NOMO-1 treated with dmso at 0.1 percent for 144 hours (cell line): Measurements from ENCODE around the gene SOX14.

Experiments used
- DNase-seq: peaks from one replicate; lab custom pipeline; 2025; ENCODE audit not compliant: unreplicated experiment; lab: John Stamatoyannopoulos, UW

The SOX14 gene

DNA sequence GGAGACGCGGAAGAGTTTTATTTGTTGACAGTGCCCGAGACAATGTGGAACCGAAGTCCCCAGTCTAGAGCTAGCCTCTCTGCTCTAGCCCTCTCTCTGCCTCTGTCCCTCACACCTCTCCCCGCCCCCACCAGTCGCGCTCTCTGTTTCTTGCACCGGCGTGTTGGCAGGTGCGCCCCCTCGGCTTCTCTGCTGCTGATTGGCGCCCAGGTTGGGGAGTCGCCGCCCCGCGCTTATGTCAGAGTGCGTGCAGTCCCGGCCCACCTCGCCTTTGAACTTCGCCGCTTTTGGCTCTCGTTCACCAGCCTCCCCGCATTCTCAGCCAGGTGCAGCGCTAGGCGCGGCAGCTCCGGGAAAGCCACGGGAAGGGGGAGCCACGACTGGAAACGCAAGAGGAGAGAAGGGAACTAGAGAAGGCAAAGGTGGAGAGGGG is at the start of gene SOX14:
Gene SOX14 (plus strand): TSS at position 315 of the 433 bp plus-strand sequence. CDS start 470 bp downstream, outside the sequence.
- no peak for DNase-seq

DNA sequence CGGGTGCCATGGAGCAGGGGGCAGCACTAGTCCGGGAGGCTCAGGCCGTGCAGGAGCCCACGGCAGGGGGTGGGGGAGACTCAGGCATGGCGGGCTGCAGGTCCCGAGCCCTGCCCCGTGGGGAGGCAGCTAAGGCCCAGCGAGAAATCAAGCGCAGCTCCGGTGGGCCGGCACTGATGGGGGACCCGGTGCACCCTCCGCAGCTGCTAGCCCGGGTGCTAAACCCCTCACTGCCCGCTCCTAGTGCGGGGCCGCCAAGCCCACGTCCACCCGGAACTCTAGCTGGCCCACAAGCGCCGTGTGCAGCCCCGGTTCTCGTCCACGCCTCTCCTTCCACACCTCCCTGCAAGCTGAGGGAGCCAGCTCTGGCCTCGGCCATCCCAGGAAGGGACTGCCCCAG is 49.6 kb upstream of the SOX14 start:
- DNase-seq = no peak

DNA sequence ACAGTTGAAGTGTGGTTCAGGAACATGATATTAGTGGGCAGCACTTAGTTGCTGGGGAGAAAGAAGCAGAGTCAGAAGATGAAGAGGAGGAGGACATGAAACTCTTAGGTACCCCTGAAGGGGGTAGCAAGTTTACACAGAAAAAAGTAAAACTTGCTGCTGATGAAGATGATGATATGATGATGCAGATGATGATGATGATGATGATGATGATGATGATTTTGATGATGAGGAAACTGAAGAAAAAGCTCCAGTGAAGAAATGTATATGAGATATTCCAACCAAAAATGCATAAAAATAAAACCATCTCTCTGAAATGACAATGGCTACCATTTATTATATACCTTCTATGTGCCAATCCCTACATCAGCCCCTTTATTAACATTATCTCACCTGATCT is 39.9 kb upstream of the SOX14 start:
- DNase-seq = no peak

DNA sequence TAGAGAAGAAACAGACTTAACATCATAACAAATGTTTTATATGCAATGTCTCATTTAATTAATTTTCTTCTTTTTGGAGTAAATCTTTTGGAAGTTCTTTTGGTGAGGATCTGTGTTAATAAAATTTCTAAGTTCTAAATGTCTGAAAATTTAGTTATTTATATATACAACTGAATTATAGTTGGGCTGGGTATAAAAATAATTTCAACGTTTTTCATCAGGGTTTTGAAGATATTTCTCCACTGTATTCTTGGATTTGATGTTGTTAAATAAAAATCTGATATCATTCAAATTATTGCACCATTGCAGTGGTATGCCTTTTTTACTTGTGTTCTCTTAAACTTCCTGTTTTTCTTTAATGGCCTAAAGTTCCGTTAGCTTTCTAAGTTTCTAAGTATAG is 26.9 kb upstream of the SOX14 start:
- no peak for DNase-seq

DNA sequence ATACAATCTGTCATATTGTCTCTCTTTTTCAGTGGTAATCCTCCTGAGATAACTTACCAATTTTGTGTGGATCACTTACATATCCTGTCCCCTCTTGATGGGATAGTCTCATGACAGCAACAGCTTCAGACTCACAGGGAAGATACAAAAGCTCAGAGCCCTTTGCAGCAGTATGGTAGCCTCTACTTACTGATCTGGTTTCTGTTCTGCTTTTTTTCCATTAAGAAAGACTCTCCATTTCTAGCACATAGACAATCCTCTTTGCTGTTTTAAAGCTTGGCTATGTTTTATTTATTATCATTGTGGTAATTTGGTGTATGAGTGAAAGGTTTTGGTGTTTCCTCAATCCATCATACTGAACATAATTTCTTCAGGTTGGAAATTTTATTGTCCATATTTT is 25.4 kb upstream of the SOX14 start:
- DNase-seq = no peak

DNA sequence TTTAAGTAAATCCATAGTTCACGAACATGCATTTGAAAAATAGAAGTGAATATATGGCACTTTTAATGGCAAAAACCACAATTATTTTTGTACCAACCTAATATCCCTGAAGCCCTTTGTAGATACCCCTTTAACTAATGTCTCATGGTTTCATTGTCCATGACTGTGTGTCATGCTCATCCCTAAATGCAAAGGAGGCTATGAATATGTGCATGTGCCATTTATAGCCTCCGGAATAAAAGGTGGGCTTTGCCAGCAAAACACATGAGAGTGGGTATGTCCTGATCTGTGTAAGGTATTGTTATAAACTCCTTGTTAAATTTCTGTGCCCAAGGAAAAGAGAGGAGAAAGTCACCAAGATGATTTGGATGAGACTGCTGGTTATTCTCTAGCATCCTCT is 20.5 kb upstream of the SOX14 start:
- no peak for DNase-seq

DNA sequence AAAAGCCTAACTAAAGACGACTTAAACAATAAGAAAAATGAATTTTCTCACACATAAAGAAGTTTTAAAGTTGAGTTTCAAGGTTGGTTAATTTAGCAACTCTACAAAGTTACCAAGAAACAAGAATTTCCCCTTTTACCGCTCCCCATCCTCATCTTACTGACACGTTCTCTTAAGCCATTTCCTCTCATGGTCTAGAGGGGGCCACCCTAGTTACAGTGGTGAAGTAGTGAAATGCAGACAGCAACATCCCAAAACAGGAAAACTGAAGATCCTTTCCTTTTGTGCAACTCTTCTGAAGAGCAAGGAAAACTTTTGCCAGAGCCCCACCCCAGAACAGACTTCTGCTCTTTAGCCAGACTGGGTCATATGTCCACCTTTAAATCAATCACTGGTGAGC is 17.3 kb upstream of the SOX14 start:
- no peak for DNase-seq

DNA sequence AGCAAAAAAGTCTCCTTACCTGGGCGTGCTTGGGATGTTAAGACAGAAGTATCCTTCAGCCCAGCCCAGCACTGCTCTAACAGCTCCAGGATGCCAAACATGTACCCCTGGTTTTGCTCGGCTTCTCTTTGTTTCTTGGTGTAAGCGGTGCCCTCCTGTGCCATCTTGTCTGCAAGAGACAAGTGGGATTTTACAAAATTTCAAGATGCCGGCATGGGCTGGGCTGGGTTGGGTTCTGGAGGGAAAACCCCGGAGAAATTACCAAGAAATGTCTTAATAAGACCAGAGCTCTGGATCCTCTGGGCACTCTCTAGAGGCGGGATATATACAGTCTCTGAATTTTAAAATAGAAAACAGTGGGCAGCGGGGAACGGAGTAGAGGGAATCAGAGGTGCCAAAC is 4.6 kb upstream of the SOX14 start:
- DNase-seq = no peak

DNA sequence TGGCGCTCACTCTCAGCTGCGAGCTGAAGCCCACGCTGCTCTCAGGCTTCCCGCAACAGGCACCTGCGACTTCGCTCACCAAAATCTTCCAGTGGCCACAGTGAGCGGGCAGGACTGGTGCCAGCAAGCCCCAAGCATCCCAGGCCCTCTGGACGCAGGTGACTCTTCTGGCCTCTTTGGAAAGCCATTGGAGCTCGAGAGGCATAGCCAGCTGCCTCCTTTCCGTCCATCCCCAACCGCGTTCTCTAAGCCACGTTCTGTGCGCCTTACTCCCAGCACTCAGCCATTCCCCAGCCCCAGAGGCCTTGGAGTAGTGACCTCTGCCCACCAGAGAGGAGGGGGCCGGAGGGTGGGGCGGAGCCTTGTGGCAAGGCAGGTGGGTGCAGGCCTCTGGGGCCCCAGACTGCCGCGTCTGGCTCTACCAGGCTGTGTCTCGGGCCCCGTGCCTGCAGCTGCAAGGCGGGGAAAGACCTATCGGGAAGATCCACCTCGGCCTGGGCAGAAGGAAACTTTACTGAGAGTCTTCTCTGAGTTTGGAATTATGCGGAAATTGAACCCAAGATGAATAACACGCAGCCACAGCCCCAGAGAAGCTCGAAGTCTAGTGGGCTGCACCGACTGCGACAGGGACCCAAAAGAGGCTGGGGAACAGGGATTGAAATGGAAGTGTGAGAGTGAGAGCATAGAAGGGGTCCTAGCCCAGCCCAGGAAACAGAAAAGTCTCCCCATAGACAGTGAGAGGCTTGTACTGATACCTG is 3.6 kb upstream of the SOX14 start:
- DNase-seq = no peak

DNA sequence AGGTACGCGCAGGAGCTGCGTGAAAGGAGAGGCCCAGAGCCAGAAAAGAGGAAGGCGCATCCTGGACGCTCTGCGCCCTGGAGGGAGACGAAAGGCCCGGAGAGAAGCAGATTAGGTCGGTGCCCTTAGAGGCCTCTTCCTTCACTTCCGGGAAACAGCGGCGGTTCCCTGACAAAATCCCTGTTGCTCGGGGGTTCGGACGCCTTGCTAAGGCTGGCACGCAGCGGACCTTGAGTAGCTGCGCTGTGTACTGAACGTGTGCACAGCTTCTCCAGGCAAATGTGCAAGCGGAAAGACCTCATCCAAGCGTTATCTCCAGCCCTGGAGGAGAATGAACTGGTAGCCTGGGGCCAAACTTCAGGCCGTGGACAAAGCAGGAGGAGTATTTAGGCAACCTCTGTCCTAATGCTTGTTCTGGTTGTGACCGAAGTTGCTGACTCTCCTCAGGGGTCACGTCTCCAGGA is 3.0 kb upstream of the SOX14 start:
- no peak for DNase-seq

DNA sequence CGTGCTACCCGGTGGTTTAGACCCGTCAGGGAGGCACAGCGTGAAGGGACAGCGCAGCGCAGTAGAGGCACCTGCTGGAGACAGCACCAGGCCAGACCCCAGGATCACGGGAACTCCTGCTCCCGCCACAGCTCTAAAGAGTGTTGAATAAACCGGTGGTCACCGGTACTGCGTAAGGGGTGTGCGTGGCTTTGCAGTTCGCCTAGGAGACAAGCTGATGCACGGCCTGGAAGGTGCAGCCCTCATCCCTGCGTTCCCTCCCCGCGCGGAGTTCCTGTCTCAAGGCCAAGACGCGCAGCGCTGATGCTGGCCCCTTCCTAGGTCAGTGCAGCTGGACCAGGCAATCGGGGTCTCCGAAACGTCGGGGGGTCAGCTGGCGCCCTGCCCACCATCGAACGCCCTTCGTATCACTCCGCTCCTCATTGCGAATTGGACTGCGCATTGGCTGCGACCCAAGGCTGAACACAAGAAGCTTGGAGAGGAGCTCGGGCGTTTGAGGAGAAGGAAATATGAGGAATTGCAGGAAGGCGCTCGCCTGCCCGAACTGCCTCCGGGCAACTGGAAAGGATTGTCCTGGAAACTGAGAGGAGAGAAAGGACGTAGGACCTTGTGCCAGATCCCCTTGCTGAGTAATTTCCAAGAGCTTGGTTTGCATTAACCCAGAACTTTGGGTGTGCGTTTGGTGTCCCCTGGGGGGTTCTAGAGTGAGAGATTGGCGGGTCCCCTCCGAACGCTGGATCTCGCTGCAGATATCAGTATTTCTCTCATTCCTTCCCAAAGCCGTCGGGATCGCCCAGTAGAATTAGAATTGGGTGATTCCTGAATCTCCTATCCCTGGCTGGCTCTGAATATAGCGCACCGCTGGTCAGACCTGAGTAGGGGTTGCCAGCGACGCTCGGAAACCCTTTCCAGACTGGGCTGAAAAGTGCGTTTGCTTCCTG is 2.3 kb upstream of the SOX14 start:
- DNase-seq = no peak

DNA sequence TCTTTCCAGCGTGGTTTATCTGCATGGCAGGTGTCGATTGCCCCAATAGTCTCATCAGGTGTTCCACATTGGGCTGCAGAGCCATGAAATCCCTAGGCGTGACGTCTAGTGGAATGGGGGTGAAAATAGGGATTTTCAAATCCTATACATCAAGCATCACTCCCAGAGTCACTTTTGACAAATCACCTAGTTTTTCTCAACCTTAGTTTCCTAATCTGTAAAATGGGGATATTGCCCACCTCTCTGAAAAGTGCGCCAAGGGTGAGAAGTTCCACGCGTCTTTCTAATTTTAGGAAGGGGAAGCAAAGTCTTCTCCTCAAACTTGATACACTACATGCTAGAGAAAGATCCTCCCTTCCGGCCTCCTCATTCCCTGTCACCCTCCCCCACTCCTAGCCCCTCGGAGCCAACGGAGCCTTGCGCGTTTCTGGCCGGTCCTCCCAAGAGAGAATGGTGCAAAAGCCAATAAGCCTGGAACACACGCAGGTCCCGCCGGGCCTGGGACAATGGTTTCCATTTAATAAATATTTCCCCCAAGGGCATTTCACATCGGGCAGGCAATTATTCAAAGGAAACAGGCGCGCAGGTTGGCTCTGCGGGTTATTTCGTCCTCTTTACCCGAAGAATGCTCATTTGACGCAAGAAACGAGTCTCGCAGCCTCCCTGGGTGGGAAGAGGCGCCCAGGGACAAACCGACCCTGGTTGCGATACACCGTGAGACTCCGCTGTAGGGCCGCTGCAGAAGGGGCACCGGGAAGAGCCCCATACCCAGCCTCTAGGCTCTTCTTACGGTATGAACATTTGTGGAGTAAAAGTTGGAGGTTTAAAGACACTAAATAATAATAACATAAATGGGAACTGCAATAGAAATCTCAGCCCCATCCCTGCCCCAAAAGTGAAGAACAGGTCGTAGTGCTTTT is 1.2 kb upstream of the SOX14 start:
- DNase-seq = no peak

DNA sequence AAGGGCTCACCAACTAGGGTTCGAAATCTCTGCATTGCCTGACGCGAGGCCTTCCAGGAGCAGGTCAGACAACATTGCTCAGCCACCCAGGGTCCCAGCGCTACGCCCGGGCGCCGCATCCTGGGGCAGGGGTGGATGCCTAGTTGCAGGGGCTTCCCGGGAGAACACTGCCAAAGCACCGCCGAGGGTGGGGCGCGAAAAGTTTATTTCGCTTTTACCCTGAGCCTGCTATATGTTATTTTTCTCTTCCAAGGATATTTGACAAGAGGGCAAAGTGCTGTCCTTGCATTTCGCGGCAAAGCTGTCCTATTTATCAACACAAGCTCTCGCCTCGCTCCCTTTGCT is 549 bp upstream of the SOX14 start:
- no peak for DNase-seq

DNA sequence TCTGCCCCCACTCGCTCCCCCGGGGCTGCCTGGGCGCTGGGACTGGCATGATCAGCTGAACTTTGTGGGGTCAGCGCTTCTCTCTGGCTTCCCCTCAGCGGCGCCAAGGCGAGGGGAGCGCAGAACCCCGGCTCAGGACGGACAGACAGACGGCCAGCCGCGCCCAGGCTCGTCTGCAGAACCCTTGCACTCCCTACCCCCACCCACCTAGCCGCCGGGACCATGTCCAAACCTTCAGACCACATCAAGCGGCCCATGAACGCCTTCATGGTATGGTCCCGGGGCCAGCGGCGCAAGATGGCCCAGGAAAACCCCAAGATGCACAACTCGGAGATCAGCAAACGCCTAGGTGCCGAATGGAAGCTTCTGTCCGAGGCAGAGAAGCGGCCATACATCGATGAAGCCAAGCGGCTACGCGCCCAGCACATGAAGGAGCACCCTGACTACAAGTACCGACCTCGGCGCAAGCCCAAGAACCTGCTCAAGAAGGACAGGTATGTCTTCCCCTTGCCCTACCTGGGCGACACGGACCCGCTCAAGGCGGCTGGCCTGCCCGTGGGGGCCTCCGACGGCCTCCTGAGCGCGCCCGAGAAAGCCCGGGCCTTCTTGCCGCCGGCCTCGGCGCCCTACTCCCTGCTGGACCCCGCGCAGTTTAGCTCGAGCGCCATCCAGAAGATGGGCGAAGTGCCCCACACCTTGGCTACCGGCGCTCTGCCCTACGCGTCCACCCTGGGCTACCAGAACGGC is 621 bp downstream of the SOX14 start:
- DNase-seq = no peak

DNA sequence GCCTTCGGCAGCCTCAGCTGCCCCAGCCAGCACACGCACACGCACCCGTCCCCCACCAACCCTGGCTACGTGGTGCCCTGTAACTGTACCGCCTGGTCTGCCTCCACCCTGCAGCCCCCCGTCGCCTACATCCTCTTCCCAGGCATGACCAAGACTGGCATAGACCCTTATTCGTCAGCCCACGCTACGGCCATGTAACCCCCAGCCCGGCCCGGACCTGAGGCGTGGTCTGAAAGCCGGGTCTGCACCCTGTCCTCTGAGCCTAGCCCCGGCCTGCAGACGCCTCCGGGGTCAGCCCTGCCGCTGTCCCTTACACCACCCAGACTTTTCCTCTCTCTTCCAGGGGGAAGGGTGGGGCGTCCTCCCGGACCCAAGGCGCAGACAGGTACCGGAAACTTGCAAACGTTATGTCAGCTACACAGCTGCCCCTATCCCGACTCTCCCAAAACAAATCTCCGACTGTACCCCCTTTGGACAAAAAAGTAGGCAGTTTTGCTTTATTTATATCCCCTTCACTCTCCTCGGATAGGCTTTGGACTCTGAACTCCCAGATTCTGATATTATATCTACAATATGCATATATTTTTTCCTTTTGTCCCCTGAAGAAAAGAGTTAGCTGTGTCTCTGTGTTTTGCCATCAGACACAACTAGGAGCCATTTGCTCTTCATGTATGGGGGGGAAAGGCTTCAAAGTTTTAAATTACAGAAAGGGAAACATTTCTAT is 1.4 kb downstream of the SOX14 start:
- no peak for DNase-seq

DNA sequence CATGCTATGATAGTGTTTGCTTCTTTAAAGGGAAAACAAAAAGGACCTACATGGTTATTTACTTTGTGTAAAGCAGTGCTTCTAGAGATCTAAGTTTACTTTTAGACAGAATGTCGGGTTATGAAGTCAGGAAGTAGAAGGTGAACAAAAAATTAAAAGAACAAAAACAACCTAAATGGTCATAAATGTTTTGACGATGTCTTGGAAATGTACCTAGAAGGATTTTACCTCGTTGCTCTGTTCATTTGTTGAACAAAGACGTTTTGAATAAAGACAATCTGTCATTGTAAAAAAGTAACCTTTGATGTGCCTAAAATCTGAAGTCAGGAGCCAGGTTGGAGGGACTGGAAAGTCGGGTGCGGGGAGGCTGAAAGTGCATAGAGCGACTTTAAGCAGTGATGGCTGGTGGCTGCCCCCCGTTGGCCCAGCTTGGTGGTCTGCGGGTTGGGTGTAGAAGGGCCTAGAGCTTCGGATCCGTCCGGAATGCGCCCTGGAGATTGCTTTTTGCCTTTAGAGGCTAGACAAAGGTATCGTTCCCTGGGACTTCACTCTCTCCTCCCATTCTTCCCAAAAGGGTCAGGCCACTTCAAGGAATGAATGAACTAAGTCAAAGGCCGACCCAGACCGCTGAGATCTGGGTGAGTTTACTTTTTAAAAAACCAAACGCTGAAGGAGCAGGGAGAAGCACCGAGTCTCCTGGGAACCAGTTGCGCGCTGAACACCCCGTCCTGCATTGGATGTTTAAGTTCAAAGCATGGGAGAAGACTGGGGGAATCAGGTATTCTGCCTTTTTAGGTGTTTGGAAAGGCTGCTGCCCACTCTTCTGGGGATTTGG is 2.1 kb downstream of the SOX14 start:
- DNase-seq = no peak

DNA sequence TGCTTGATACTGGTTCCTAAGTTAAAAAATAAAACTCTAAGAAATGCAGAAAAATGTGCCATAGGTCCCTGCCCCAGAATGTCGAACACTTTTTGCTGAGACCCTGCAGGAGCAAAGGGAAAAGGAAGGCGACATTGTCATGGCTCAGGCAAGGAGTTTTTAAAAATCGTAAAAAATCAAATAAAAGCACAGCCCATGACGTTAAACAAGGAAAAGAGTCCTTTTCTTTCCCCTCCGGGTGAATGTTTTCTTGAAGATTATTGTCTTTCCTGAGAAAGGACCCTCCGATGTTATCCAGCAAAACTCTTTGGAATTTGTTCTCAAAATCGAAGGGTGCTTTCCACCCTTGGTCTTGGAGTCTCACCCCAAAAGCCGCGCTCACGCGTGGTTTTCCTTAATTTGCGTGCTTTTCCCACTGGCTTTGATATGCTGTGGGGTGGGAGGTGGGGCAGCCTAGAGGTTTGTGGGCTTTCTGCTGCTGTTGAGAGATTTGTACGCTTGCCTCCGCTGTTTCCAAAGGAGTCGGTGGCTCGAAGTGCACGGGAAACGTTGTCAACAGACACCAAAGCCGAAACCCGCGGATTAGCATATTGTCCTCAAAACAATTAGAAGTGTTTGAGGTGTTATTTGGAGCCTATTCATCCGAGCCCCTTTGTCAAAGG is 2.9 kb downstream of the SOX14 start:
- no peak for DNase-seq
